ENCODE results near the gene CHMP4B. TPM values are rescaled to one million over a fixed set of nuclear protein-coding genes. Genes with fewer than 3 reads are reported as not detected.
A peak's percentile ranks its signal among the peaks of the same experiment; 100 is the strongest.

CHMP4B gene
- polyA plus RNA-seq, 1 of the 3 experiments (the other 2 are of a cell fraction), result 123 TPM

GRCh38 chr20:33896509-33896908 lies 85.4 kb downstream of the CHMP4B start:
- H3F3A ChIP-seq (replicated peaks; ENCODE audit: insufficient read depth), result no peaks in the 10 kb centered on the region
- H3K79me2 ChIP-seq (ENCODE audit: insufficient read depth), result no peaks in the 10 kb centered on the region
- no peak overlapping the region for H3K27ac ChIP-seq (ENCODE audit: low read depth in 2 of 2, low read length in 1 of 2)
- no peak overlapping the region for H3K4me2 ChIP-seq
- POLR2A ChIA-PET, result no interaction called here
- no peak overlapping the region for H3K4me3 ChIP-seq (ENCODE audit: low read depth in 2 of 2, low read length in 1 of 2)
- no peaks in the 10 kb centered on the region for H3K4me1 ChIP-seq (ENCODE audit: control insufficient read depth in 1 of 2, insufficient read depth in 2 of 2, low read depth in 1 of 2, low read length in 1 of 2)
- DNase-seq, result no peak
- no peaks in the 10 kb centered on the region for H3K36me3 ChIP-seq (replicated peaks in 1 of 2; ENCODE audit: control insufficient read depth in 1 of 2, insufficient read depth in 2 of 2, low read length in 1 of 2)
- CTCF ChIA-PET, result interaction anchor here (0.9 to 2.8 kb wide), 5 partner anchors 12 to 173 kb away, joined by 3 to 10 read pairs (median 6); no protein-coding TSS in a partner anchor
- H3K9me2 ChIP-seq, result no peaks in the 10 kb centered on the region
- no peak for TF ChIP-seq SIN3A (IDR thresholded peaks at IDR 0.05; ENCODE audit: borderline replicate concordance, low read depth, low read length)
- TF ChIP-seq CHD2 (IDR thresholded peaks at IDR 0.05; ENCODE audit: low read length, partially characterized antibody), result no peak
- no peak for TF ChIP-seq EZH2phosphoT487 (IDR thresholded peaks at IDR 0.05; ENCODE audit: borderline replicate concordance, low read depth)
- peak; percentile 30; the same call in 1 of the 2 replicates for TF ChIP-seq NFIC (IDR thresholded peaks at IDR 0.05; ENCODE audit: borderline replicate concordance)
- no peak for TF ChIP-seq USF2 (IDR thresholded peaks at IDR 0.05; ENCODE audit: borderline replicate concordance, low read depth, low read length)
- TF ChIP-seq TEAD4 (IDR thresholded peaks at IDR 0.05; ENCODE audit: borderline replicate concordance, insufficient read depth), result no peak
- TF ChIP-seq PBX3 (IDR thresholded peaks at IDR 0.05), result peak; percentile 54; the same call in 1 of the 2 replicates
- WGBS (ENCODE audit: low lambda C conversion rate), result 59% methylated on average over 4 of the region's 4 CpGs
- no peak overlapping the region for H3K9ac ChIP-seq
- no peak overlapping the region for H2AFZ ChIP-seq (ENCODE audit: low read depth)
- H3K9me3 ChIP-seq, result no peaks in the 10 kb centered on the region
- no peaks in the 10 kb centered on the region for H3K27me3 ChIP-seq (ENCODE audit: insufficient read depth)
- no peaks in the 10 kb centered on the region for H4K20me1 ChIP-seq (ENCODE audit: insufficient read depth)

GRCh38 chr20:33897313-33897912 lies 86.3 kb downstream of the CHMP4B start:
- Histone ChIP-seq H3K27ac (ENCODE audit: low read depth in 2 of 2, low read length in 1 of 2) (no peak overlapping the region), H3K4me2 (no peak overlapping the region), H2AFZ (ENCODE audit: low read depth) (no peak overlapping the region), H3K4me1 (ENCODE audit: control insufficient read depth in 1 of 2, insufficient read depth in 2 of 2, low read depth in 1 of 2, low read length in 1 of 2) (no peaks in the 10 kb centered on the region), H3K4me3 (ENCODE audit: low read depth in 2 of 2, low read length in 1 of 2) (no peak overlapping the region), H3K9me3 (no peaks in the 10 kb centered on the region), H3K27me3 (ENCODE audit: insufficient read depth) (no peaks in the 10 kb centered on the region), H3K9ac (no peak overlapping the region), H3K9me2 (no peaks in the 10 kb centered on the region), H3K79me2 (ENCODE audit: insufficient read depth) (no peaks in the 10 kb centered on the region), H3K36me3 (replicated peaks in 1 of 2; ENCODE audit: control insufficient read depth in 1 of 2, insufficient read depth in 2 of 2, low read length in 1 of 2) (no peaks in the 10 kb centered on the region), H3F3A (replicated peaks; ENCODE audit: insufficient read depth) (no peaks in the 10 kb centered on the region), H4K20me1 (ENCODE audit: insufficient read depth) (no peaks in the 10 kb centered on the region)
- peak; percentile 34 for DNase-seq
- TF ChIP-seq RAD21 (IDR thresholded peaks at IDR 0.05; ENCODE audit: low read length), result peak; percentile 44
- TF ChIP-seq SMC3 (IDR thresholded peaks at IDR 0.05; ENCODE audit: low read depth, low read length), result peak; percentile 32; the same call in 1 of the 2 replicates
- TF ChIP-seq MEF2A (IDR thresholded peaks at IDR 0.05; ENCODE audit: borderline replicate concordance, low read depth), result no peak
- peak; percentile 49 for TF ChIP-seq CTCF (IDR thresholded peaks at IDR 0.05)
- 60% methylated on average over 8 of the region's 8 CpGs for WGBS (ENCODE audit: low lambda C conversion rate)
- CTCF ChIA-PET, result interaction anchor here (0.6 to 2.8 kb wide), 11 partner anchors 11 to 172 kb away, joined by 3 to 10 read pairs (median 3); no protein-coding TSS in a partner anchor
- POLR2A ChIA-PET, result no interaction called here

Measured in SK-N-SH (cell line).